Vagina (tissue), 2 donors: ENCODE measurements around the gene KLHDC7B. TPM values are rescaled to one million over a fixed set of nuclear protein-coding genes. Genes with fewer than 3 reads are reported as not detected.

Source experiments
- DNase-seq, 2 donors: peaks; one replicate each; pipeline ENCODE4 v3.0.0-alpha.2; 2017; ENCODE audit errors: extremely low spot score in 2 of 2
- H3K27ac ChIP-seq: fragments of 200-600 bp; sonication (generic); one replicate; pipeline ENCODE4 v1.5.1; 2019
- H3K27me3 ChIP-seq: fragments of 200-600 bp; sonication (generic); one replicate; pipeline ENCODE4 v1.5.1; 2019
- H3K36me3 ChIP-seq, 2 donors: fragments of 200-600 bp; sonication (generic); one replicate each; pipeline ENCODE4 v1.5.1; 2017 to 2019
- H3K4me1 ChIP-seq: fragments of 200-600 bp; sonication (generic); one replicate; pipeline ENCODE4 v1.5.1; 2019
- H3K4me3 ChIP-seq, 2 donors: fragments of 200-600 bp; sonication (generic); 1 replicate in 1 of 2; 2 replicates in 1 of 2; pipeline ENCODE4 v1.5.1; 2016 to 2019
- H3K9me3 ChIP-seq: fragments of 200-600 bp; sonication (generic); one replicate; pipeline ENCODE4 v1.5.1; 2019
- CTCF ChIP-seq, 3 experiments: fragments of 450-650 bp in 2 of 3; fragments of 200-600 bp in 1 of 3; sonication (generic) in 1 of 3; IDR thresholded peaks; one replicate each; pipeline ENCODE4 v1.5.1; 2017 to 2019; ENCODE audit warnings: antibody characterized with exemption in 3 of 3, mild to moderate bottlenecking in 2 of 3, moderate library complexity in 2 of 3
- POLR2A ChIP-seq, 2 donors: fragments of 450-650 bp; IDR thresholded peaks; one replicate each; pipeline ENCODE4 v1.6.1; 2017; ENCODE audit warnings: antibody characterized with exemption in 2 of 2, mild to moderate bottlenecking in 2 of 2, moderate library complexity in 2 of 2
- POLR2AphosphoS5 ChIP-seq, 2 donors: sonication (generic); formaldehyde crosslinking; IDR thresholded peaks; one replicate each; pipeline ENCODE4 v1.9.0; 2017; ENCODE audit warnings: antibody characterized with exemption in 2 of 2, mild to moderate bottlenecking in 2 of 2, low read depth in 1 of 2; ENCODE audit not compliant: insufficient read depth in 1 of 2
- intact Hi-C: fragments of 100-400 bp; cut with DNase I; formaldehyde crosslinking; loops from one replicate; pipeline ENCODE4 v1.15.1; 2023
- total RNA-seq: library from RNA; depleted of rRNA; stranded (reverse); fragments of >200 nt; gene quantifications from one replicate; pipeline ENCODE4 v1.2.3, GENCODE V29; 2016

The KLHDC7B gene
- total RNA-seq, 1 donor from 2014 or later: 0.49 TPM

DNA sequence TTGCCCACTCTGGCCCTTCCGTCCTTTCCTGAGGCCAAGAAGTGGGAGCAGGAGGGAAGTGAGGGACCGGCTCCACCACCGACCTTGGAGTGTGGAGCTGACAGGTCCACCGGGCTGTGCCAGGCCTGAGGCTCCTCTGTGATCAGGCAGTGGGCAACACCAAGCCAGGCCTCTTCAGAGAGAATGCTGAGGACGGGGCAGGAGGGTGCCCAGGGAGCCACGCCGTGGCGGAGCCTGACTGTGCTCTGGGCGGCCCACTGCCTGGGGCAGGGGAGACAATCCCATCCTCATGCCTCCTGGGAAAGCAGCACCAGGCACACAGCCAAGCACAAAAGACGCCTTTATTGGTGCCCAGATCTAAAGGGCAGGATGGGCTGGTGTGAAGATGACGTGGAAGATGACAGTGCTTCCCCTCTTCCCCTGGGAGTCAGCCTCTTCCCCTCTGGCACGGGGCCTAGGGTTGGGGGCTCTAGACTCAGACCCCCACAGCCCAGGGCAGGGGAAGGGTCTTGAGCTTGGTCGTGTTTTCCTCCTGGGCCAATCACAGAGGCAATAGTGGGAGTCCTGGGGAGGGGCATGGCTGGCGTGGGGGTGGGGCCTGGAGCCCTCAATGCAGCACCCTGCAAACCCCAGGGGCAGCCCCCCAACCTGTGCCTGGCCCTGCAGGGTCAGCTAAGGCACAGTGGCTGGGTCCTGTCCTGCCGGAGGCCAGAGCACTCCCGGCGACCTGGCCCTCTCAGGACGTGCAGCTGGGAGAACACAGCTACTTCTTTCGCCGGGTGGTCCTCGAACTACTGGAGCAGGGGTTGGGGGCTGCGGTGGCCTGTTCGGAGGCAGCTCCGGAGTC is 42.8 kb upstream of the KLHDC7B start:
- intact Hi-C loops: no loop called here
- Histone ChIP-seq H3K27me3 (no peaks in the 10 kb centered on the region), H3K4me1 (peaks cover 39% of the 10 kb centered on the region), H3K27ac (no peak overlapping the region), H3K36me3 (peaks cover 0 to 31% of the 10 kb centered on the region in 2 donors), H3K9me3 (no peaks in the 10 kb centered on the region), H3K4me3 (no peak overlapping the region)
- TF ChIP-seq CTCF (IDR thresholded peaks at IDR 0.05) (no peak), POLR2A (IDR thresholded peaks at IDR 0.05) (no peak), POLR2AphosphoS5 (IDR thresholded peaks at IDR 0.05; ENCODE audit: insufficient read depth in 1 of 2, low read depth in 1 of 2) (no peak)
- no peak for DNase-seq

DNA sequence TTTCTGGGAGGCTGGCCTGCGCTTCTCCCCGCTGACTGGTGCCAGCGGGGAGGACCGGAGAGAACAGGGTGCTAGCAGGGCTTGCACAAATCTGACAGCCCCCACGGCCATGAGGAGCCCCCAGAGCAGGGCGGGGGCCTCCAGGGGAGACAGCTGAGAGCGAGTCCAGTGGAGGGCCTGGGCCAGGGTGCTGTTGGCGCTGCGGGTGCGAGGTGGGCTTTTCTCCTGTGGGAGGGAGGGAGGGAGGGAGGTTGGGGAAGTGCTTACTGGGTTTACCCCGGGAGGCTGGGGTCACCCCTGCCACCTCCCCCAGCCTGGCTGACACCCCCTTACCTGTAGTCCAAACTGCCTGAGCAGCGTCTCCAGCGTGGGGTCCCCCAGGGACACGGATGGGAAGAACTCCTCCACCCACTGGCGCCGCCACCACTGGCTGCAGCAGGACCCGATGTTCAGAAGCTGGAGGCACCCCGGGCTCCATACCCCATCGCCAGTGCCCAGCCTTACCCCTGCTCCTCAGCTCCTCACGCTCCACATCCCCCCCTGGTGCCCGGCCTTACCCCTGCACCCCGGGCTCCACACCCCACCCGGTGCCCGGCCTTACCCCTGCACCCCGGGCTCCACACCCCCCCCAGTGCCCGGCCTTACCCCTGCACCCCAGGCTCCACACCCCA is 42.1 kb upstream of the KLHDC7B start:
- peaks cover 0 to 31% of the 10 kb centered on the region in 2 donors for H3K36me3 ChIP-seq
- peaks cover 35% of the 10 kb centered on the region for H3K4me1 ChIP-seq
- H3K27ac ChIP-seq: no peak overlapping the region
- TF ChIP-seq POLR2AphosphoS5 (IDR thresholded peaks at IDR 0.05; ENCODE audit: insufficient read depth in 1 of 2, low read depth in 1 of 2) (no peak), POLR2A (IDR thresholded peaks at IDR 0.05) (no peak)
- H3K27me3 ChIP-seq: no peaks in the 10 kb centered on the region
- H3K4me3 ChIP-seq: no peak overlapping the region
- DNase-seq: no peak
- no peaks in the 10 kb centered on the region for H3K9me3 ChIP-seq
- intact Hi-C loops: no loop called here

DNA sequence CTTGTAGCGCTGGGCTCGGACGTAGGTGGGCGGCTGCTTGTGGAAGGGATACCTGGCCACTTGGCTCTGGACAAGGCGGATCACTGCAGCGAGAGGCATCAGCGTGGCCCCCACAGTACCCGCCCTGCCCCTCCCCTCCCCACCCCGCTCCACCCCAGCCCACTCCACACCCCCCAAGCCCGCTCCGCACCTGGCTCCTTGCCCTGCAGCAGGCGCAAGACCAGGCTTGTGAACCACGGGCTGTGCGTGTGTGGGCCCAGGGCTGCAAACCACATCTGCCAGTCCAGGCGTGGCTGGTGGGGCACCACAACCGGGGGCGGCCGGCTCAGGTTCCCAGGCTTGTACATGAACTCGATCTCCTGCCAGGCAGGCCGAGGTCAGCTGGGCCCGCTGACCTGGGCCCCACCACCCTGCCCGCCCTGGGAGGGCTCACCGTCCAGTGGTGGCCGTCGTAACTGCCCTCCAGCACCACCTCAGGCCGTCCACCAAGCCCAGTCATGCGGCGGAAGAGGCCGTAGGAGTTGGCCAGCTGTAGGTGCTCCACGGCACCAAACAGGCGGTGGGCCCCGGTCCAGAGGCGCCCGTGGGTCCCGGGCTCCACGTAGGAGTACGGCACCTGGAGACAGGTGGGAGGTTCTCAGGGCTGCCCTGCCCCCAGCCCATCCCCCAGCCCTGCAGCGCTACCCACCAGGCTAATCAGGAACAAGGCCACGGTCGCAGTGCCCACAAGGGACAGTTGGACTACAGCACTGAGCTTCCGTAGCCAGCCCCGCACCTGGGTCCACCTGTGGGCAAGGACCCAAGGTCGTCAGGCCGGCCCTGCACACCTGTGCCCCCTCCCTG is 41.1 kb upstream of the KLHDC7B start:
- Histone ChIP-seq H3K36me3 (peaks cover 0 to 31% of the 10 kb centered on the region in 2 donors), H3K27me3 (no peaks in the 10 kb centered on the region), H3K9me3 (no peaks in the 10 kb centered on the region), H3K4me3 (no peak overlapping the region), H3K4me1 (peaks cover 45% of the 10 kb centered on the region), H3K27ac (no peak overlapping the region)
- TF ChIP-seq POLR2AphosphoS5 (IDR thresholded peaks at IDR 0.05; ENCODE audit: insufficient read depth in 1 of 2, low read depth in 1 of 2): no peak
- no peak for TF ChIP-seq POLR2A (IDR thresholded peaks at IDR 0.05)
- no peak for TF ChIP-seq CTCF (IDR thresholded peaks at IDR 0.05)
- DNase-seq: no peak
- intact Hi-C loops: loop anchor here (5.0 kb wide), 1 partner anchor 567 kb away; no protein-coding TSS in a partner anchor

DNA sequence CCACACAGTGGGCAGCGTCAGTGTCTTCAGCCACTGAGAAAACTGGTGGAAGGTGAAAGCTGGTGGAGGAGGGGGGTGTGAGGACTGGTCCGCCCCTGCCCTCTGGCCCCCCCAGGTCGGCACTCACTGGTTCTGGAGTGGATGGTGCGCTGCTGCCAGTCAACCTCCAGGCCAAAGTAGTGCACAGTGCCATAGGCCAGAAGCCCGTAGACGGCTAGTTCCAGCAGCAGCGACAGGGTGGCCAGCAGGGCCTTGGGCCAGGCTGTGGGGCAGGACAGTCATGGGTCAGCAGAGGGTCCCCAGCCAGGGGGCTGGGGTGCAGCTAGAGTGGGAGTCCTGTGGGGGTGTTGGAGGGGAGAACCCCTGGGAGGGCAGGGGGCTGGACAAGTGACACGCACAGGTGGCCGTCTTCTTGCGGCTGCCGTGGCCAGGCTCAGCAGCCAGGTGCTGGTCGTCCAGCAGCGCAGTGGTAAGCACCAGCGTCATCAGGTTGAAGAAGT is 40.4 kb upstream of the KLHDC7B start:
- Histone ChIP-seq H3K36me3 (peaks cover 0 to 31% of the 10 kb centered on the region in 2 donors), H3K27ac (no peak overlapping the region), H3K4me3 (no peak overlapping the region), H3K27me3 (no peaks in the 10 kb centered on the region), H3K4me1 (peaks cover 49% of the 10 kb centered on the region), H3K9me3 (no peaks in the 10 kb centered on the region)
- DNase-seq: no peak
- intact Hi-C loops: loop anchor here (5.0 kb wide), 1 partner anchor 568 kb away; no protein-coding TSS in a partner anchor
- no peak for TF ChIP-seq POLR2A (IDR thresholded peaks at IDR 0.05)
- no peak for TF ChIP-seq POLR2AphosphoS5 (IDR thresholded peaks at IDR 0.05; ENCODE audit: insufficient read depth in 1 of 2, low read depth in 1 of 2)
- TF ChIP-seq CTCF (IDR thresholded peaks at IDR 0.05): no peak
